Measurements from ENCODE around the gene PLOD1. TPM values are rescaled to one million over a fixed set of nuclear protein-coding genes. Genes with fewer than 3 reads are reported as not detected.

Gene PLOD1
- polyA plus RNA-seq, 1 donor (not counting 4 experiments of a cell fraction or from before 2014, with no cell fraction given): 63.6 TPM

- Histone ChIP-seq H2AFZ (ENCODE audit: control insufficient read depth, low read length) (no peak overlapping the region), H3K9ac (ENCODE audit: control insufficient read depth, extremely low read depth, insufficient read depth, low read length) (no peak overlapping the region), H3K9me1 (ENCODE audit: control insufficient read depth, extremely low read depth, insufficient read depth, low read length) (peaks cover 4% of the 10 kb centered on the region), H3K4me2 (ENCODE audit: control insufficient read depth, extremely low read depth, insufficient read depth, low read depth, low read length) (no peak overlapping the region), H3K4me3 (ENCODE audit: control insufficient read depth in 2 of 3, extremely low read depth in 1 of 3, insufficient read depth in 2 of 3, low read depth in 1 of 3, low read length in 3 of 3) (no peak overlapping the region), H3K27ac (ENCODE audit: control insufficient read depth, insufficient read depth, low read length) (no peak overlapping the region), H3K4me1 (ENCODE audit: control insufficient read depth, extremely low read depth, insufficient read depth, low read length) (peaks cover 22% of the 10 kb centered on the region), H4K20me1 (ENCODE audit: control insufficient read depth, extremely low read depth, insufficient read depth, low read length) (peaks cover 3% of the 10 kb centered on the region), H3K79me2 (ENCODE audit: control insufficient read depth, insufficient read depth, low read length) (peaks cover 41% of the 10 kb centered on the region), H3K9me3 (ENCODE audit: control insufficient read depth, low read depth, low read length) (no peaks in the 10 kb centered on the region), H3K36me3 (ENCODE audit: control insufficient read depth in 2 of 2, extremely low read depth in 1 of 2, insufficient read depth in 2 of 2, low read length in 2 of 2) (peaks cover 20 to 25% of the 10 kb centered on the region in 2 experiments), H3K27me3 (ENCODE audit: control insufficient read depth, extremely low read depth, insufficient read depth, low read length) (no peaks in the 10 kb centered on the region)
- dilution Hi-C loops (cut with MboI; ENCODE audit: extremely low pct_ligation_motif_present, low sequenced_read_pairs): no loop called here
- FAIRE-seq: no peak
- no peak for TF ChIP-seq EZH2 (IDR thresholded peaks at IDR 0.05; ENCODE audit: low read length)
- TF ChIP-seq, protein P1, sequence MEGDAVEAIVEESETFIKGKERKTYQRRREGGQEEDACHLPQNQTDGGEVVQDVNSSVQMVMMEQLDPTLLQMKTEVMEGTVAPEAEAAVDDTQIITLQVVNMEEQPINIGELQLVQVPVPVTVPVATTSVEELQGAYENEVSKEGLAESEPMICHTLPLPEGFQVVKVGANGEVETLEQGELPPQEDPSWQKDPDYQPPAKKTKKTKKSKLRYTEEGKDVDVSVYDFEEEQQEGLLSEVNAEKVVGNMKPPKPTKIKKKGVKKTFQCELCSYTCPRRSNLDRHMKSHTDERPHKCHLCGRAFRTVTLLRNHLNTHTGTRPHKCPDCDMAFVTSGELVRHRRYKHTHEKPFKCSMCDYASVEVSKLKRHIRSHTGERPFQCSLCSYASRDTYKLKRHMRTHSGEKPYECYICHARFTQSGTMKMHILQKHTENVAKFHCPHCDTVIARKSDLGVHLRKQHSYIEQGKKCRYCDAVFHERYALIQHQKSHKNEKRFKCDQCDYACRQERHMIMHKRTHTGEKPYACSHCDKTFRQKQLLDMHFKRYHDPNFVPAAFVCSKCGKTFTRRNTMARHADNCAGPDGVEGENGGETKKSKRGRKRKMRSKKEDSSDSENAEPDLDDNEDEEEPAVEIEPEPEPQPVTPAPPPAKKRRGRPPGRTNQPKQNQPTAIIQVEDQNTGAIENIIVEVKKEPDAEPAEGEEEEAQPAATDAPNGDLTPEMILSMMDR (optimal IDR thresholded peaks at IDR 0.05 in 1 of 3, IDR thresholded peaks at IDR 0.05 in 1 of 3, conservative IDR thresholded peaks at IDR 0.05 in 1 of 3; ENCODE audit: extremely low read depth in 1 of 3, insufficient read depth in 2 of 3, low read length in 3 of 3): no peak
- no peak for DNase-seq (ENCODE audit: low read depth, low spot score)
Observed at GRCh38 chr1:11920239-11920903, 14.1 kb upstream of the PLOD1 start.

GRCh38 chr1:11921022-11921421 lies 13.5 kb upstream of the PLOD1 start:
- H4K20me1 ChIP-seq (ENCODE audit: control insufficient read depth, extremely low read depth, insufficient read depth, low read length): peaks cover 3% of the 10 kb centered on the region
- dilution Hi-C loops (cut with MboI; ENCODE audit: extremely low pct_ligation_motif_present, low sequenced_read_pairs): no loop called here
- no peak overlapping the region for H3K9ac ChIP-seq (ENCODE audit: control insufficient read depth, extremely low read depth, insufficient read depth, low read length)
- H3K36me3 ChIP-seq (ENCODE audit: control insufficient read depth in 2 of 2, extremely low read depth in 1 of 2, insufficient read depth in 2 of 2, low read length in 2 of 2): peaks cover 20 to 25% of the 10 kb centered on the region in 2 experiments
- H3K9me1 ChIP-seq (ENCODE audit: control insufficient read depth, extremely low read depth, insufficient read depth, low read length): peaks cover 4% of the 10 kb centered on the region
- H3K9me3 ChIP-seq (ENCODE audit: control insufficient read depth, low read depth, low read length): no peaks in the 10 kb centered on the region
- H3K4me2 ChIP-seq (ENCODE audit: control insufficient read depth, extremely low read depth, insufficient read depth, low read depth, low read length): no peak overlapping the region
- peaks cover 43% of the 10 kb centered on the region for H3K79me2 ChIP-seq (ENCODE audit: control insufficient read depth, insufficient read depth, low read length)
- DNase-seq (ENCODE audit: low read depth, low spot score) (no peak), FAIRE-seq (no peak)
- TF ChIP-seq, protein P1 (optimal IDR thresholded peaks at IDR 0.05 in 1 of 3, IDR thresholded peaks at IDR 0.05 in 1 of 3, conservative IDR thresholded peaks at IDR 0.05 in 1 of 3; ENCODE audit: extremely low read depth in 1 of 3, insufficient read depth in 2 of 3, low read length in 3 of 3): no peak
- no peak for TF ChIP-seq EZH2 (IDR thresholded peaks at IDR 0.05; ENCODE audit: low read length)
- no peak overlapping the region for H2AFZ ChIP-seq (ENCODE audit: control insufficient read depth, low read length)
- peaks cover 22% of the 10 kb centered on the region for H3K4me1 ChIP-seq (ENCODE audit: control insufficient read depth, extremely low read depth, insufficient read depth, low read length)
- no peak overlapping the region for H3K27ac ChIP-seq (ENCODE audit: control insufficient read depth, insufficient read depth, low read length)
- no peaks in the 10 kb centered on the region for H3K27me3 ChIP-seq (ENCODE audit: control insufficient read depth, extremely low read depth, insufficient read depth, low read length)
- H3K4me3 ChIP-seq (ENCODE audit: control insufficient read depth in 2 of 3, extremely low read depth in 1 of 3, insufficient read depth in 2 of 3, low read depth in 1 of 3, low read length in 3 of 3): no peak overlapping the region
